PC-9 (cell line): ENCODE measurements around the gene PGF.

Experiments used
- EZH2 ChIP-seq: fragments of 200-600 bp; sonication (generic); IDR thresholded peaks from 2 replicates; pipeline ENCODE4 v1.8.0; 2017; ENCODE audit warnings: antibody characterized with exemption, low read depth
- TF ChIP-seq, protein P1 (sequence below): fragments of 200-600 bp; sonication (generic); conservative IDR thresholded peaks from 2 replicates; pipeline ENCODE4 v1.6.1; 2017; ENCODE audit warnings: mixed run types, antibody characterized with exemption, mild to moderate bottlenecking, moderate library complexity

GRCh38 chr14:74915426-74915825 lies 40.0 kb downstream of the PGF start:
- TF ChIP-seq, protein P1, sequence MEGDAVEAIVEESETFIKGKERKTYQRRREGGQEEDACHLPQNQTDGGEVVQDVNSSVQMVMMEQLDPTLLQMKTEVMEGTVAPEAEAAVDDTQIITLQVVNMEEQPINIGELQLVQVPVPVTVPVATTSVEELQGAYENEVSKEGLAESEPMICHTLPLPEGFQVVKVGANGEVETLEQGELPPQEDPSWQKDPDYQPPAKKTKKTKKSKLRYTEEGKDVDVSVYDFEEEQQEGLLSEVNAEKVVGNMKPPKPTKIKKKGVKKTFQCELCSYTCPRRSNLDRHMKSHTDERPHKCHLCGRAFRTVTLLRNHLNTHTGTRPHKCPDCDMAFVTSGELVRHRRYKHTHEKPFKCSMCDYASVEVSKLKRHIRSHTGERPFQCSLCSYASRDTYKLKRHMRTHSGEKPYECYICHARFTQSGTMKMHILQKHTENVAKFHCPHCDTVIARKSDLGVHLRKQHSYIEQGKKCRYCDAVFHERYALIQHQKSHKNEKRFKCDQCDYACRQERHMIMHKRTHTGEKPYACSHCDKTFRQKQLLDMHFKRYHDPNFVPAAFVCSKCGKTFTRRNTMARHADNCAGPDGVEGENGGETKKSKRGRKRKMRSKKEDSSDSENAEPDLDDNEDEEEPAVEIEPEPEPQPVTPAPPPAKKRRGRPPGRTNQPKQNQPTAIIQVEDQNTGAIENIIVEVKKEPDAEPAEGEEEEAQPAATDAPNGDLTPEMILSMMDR = no peak
- no peak for TF ChIP-seq EZH2
